ENCODE data around the gene TNFAIP6. TPM values are rescaled to one million over a fixed set of nuclear protein-coding genes. Genes with fewer than 3 reads are reported as not detected.

Gene TNFAIP6
- total and polyA plus RNA-seq, 10 of the 15 experiments (the other 5 are each of a cell fraction or from before 2014, with no cell fraction given): 0.68 to 5.7 (median 1.3) TPM

DNA sequence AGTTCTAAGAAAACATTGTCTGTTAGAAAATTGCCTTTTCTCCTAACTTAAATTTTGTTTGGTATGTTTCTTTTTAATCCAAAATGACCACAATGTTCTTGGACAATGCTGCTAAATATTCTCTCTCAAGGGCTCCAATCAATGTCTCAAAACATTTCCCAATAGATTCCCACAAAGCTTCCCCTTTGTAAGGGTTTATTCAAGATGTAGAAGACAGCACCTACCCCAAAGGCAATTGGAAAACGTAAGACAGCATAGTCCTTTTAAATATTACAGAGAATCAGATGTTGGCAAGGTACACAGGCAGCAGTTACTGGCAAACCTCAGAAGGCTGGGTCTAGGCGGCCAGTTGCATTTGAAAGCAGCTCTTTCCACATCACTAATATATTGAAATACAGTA lies 34.0 kb downstream of the TNFAIP6 start:
- CTCF ChIA-PET: interaction anchor here (1.6 kb wide), 1 partner anchor 8 kb away, joined by 4 read pairs; no protein-coding TSS in a partner anchor
- Histone ChIP-seq H3K27ac (ENCODE audit: control insufficient read depth, insufficient read depth) (no peak overlapping the region), H4K20me1 (ENCODE audit: control insufficient read depth, insufficient read depth) (no peaks in the 10 kb centered on the region), H3K9me3 (replicated peaks; ENCODE audit: control insufficient read depth, insufficient read depth, low read length) (no peaks in the 10 kb centered on the region), H3K9ac (ENCODE audit: control insufficient read depth, insufficient read depth, low read length) (no peak overlapping the region), H3K4me3 (no peak overlapping the region), H3K27me3 (replicated peaks in 1 of 2; ENCODE audit: control insufficient read depth in 2 of 2, insufficient read depth in 2 of 2, low read length in 1 of 2) (no peaks in the 10 kb centered on the region), H3K4me1 (ENCODE audit: control insufficient read depth, insufficient read depth, low read length) (no peaks in the 10 kb centered on the region), H3K79me2 (ENCODE audit: control insufficient read depth, insufficient read depth, low read length) (no peaks in the 10 kb centered on the region), H2AFZ (ENCODE audit: control insufficient read depth, low read depth, low read length) (no peak overlapping the region), H3K4me2 (ENCODE audit: control insufficient read depth, insufficient read depth) (no peak overlapping the region), H3K36me3 (ENCODE audit: control insufficient read depth in 2 of 2, insufficient read depth in 2 of 2, low read length in 1 of 2) (no peaks in the 10 kb centered on the region)
- POLR2A ChIA-PET: no interaction called here
- RAD21 ChIA-PET (ENCODE audit: unreplicated experiment): no interaction called here
- in situ Hi-C loops (cut with MboI): no loop called here
- TF ChIP-seq HCFC1 (IDR thresholded peaks at IDR 0.05; ENCODE audit: low read length): no peak
- no peak for TF ChIP-seq ELK1 (IDR thresholded peaks at IDR 0.05; ENCODE audit: low read depth, low read length)
- TF ChIP-seq ZBTB4 (CRISPR knock-in tag; IDR thresholded peaks at IDR 0.05): no peak
- TF ChIP-seq POU2F2 (IDR thresholded peaks at IDR 0.05; ENCODE audit: borderline replicate concordance, low read depth, low read length): no peak
- no peak for TF ChIP-seq EP300 (IDR thresholded peaks at IDR 0.05; ENCODE audit: borderline replicate concordance in 1 of 2, control insufficient read depth in 1 of 2, low read depth in 2 of 2, low read length in 2 of 2)
- no peak for TF ChIP-seq KLF5 (IDR thresholded peaks at IDR 0.05; ENCODE audit: partially characterized antibody)
- no peak for TF ChIP-seq CEBPZ (IDR thresholded peaks at IDR 0.05; ENCODE audit: low read depth, low read length)
- no peak for TF ChIP-seq ATF2 (IDR thresholded peaks at IDR 0.05; ENCODE audit: low read length)
- no peak for TF ChIP-seq NFXL1 (IDR thresholded peaks at IDR 0.05; ENCODE audit: borderline replicate concordance)
- no peak for TF ChIP-seq RELB (IDR thresholded peaks at IDR 0.05; ENCODE audit: low read depth)
- TF ChIP-seq LARP7 (IDR thresholded peaks at IDR 0.05): no peak
- no peak for TF ChIP-seq SP1 (IDR thresholded peaks at IDR 0.05; ENCODE audit: low read depth, low read length)
- no TSS peak for BruUV-seq (replicated peaks)
- ATAC-seq (no peak), DNase-seq (ENCODE audit: low read depth, low spot score) (no peak), FAIRE-seq (no peak)
- WGBS (ENCODE audit: insufficient coverage, insufficient replicate concordance, low lambda C conversion rate, missing lambda C conversion rate): 42% methylated on average over 2 of the region's 2 CpGs
- intact Hi-C loops (cut with micrococcal nuclease; ENCODE audit: unreplicated experiment): no loop called here
- SMC1A ChIA-PET (ENCODE audit: uncharacterized antibody, unreplicated experiment): interaction anchor here (0.7 to 1.0 kb wide), 3 partner anchors 12 to 151 kb away, joined by 3 to 5 read pairs (median 3); no protein-coding TSS in a partner anchor

All from GM12878 (cell line).